ENCODE results near the gene LY86. TPM values are rescaled to one million over a fixed set of nuclear protein-coding genes. Genes with fewer than 3 reads are reported as not detected.

Gene LY86
- total and polyA plus RNA-seq, 2 of the 13 experiments (the other 11 are each of a cell fraction or from before 2014, with no cell fraction given), result not detected

DNA sequence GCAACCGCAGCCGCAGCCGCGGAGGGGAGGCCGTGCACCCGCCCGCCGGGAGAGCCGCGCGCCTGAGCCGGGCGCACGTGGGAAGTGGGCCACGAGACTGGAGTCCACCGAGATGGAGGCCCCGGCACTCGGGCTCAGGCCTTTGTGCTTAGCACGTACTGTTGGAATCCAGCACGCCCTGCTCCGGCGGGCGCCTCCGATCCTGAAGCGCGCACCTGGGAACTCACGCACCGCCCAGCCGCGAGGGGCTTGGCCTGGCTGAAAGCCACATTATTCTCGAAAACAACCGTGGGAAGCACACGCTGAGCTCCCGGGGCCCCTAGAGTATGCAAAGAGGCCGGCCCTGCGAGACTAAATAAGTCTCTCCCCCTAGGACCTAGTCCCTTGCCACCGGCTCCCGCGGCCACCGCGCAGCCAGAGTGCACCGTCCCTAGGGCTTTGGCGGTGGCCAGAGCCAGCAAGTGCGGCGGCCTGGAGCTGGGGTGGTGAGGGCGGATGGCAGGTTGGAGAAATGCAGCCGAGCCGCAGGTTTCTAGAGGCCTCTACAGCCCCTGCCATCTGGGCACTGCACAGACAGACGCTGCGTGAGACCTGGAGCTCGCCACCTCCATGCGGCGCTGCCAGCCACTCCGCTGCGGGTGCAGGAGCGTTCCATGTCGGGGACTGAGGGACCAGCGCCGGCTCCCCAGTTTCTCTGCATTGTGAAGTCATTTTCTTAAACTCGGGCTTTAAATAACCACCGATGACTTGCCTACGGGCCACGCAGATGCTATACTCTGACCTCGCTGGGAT, 42.0 kb upstream of the LY86 start (continued):
- TF ChIP-seq HNRNPLL (IDR thresholded peaks at IDR 0.05; ENCODE audit: low read depth, low read length, poor library complexity, severe bottlenecking) (peak; percentile 48), ZFX (CRISPR knock-in tag; IDR thresholded peaks at IDR 0.05; ENCODE audit: low read depth) (peak; percentile 14; the same call in 1 of the 2 replicates), ZNF564 (CRISPR knock-in tag; IDR thresholded peaks at IDR 0.05) (0 out of 2 replicates have a peak, but pooled peaks have one; percentile 16), ZNF260 (CRISPR knock-in tag; IDR thresholded peaks at IDR 0.05; ENCODE audit: borderline replicate concordance, low read depth) (no peak), FOXC1 (CRISPR knock-in tag; IDR thresholded peaks at IDR 0.05; ENCODE audit: borderline replicate concordance) (0 out of 2 replicates have a peak, but pooled peaks have one; percentile 58), PATZ1 (CRISPR knock-in tag; IDR thresholded peaks at IDR 0.05) (no peak), ATF6 (CRISPR knock-in tag; conservative IDR thresholded peaks at IDR 0.05) (no peak), HINFP (CRISPR knock-in tag; IDR thresholded peaks at IDR 0.05; ENCODE audit: low read depth) (no peak), ZNF18 (CRISPR knock-in tag; IDR thresholded peaks at IDR 0.05; ENCODE audit: insufficient replicate concordance) (no peak), ZNF710 (CRISPR knock-in tag; IDR thresholded peaks at IDR 0.05; ENCODE audit: borderline replicate concordance) (0 out of 2 replicates have a peak, but pooled peaks have one; percentile 33), ZNF430 (CRISPR knock-in tag; IDR thresholded peaks at IDR 0.05) (0 out of 2 replicates have a peak, but pooled peaks have one; percentile 16), ZBTB38 (CRISPR knock-in tag; IDR thresholded peaks at IDR 0.05) (no peak), TBX2 (CRISPR knock-in tag; IDR thresholded peaks at IDR 0.05; ENCODE audit: borderline replicate concordance) (0 out of 2 replicates have a peak, but pooled peaks have one; percentile 11), FOXA3 (CRISPR knock-in tag; IDR thresholded peaks at IDR 0.05) (no peak)
- TF ChIP-seq, protein P1, sequence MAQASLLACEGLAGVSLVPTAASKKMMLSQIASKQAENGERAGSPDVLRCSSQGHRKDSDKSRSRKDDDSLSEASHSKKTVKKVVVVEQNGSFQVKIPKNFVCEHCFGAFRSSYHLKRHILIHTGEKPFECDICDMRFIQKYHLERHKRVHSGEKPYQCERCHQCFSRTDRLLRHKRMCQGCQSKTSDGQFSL (CRISPR knock-in tag; IDR thresholded peaks at IDR 0.05), result no peak
- TF ChIP-seq, protein P2, sequence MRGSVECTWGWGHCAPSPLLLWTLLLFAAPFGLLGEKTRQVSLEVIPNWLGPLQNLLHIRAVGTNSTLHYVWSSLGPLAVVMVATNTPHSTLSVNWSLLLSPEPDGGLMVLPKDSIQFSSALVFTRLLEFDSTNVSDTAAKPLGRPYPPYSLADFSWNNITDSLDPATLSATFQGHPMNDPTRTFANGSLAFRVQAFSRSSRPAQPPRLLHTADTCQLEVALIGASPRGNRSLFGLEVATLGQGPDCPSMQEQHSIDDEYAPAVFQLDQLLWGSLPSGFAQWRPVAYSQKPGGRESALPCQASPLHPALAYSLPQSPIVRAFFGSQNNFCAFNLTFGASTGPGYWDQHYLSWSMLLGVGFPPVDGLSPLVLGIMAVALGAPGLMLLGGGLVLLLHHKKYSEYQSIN (CRISPR knock-in tag; IDR thresholded peaks at IDR 0.05; ENCODE audit: borderline replicate concordance), result no peak
